ENCODE results near the gene SFXN1.

DNA sequence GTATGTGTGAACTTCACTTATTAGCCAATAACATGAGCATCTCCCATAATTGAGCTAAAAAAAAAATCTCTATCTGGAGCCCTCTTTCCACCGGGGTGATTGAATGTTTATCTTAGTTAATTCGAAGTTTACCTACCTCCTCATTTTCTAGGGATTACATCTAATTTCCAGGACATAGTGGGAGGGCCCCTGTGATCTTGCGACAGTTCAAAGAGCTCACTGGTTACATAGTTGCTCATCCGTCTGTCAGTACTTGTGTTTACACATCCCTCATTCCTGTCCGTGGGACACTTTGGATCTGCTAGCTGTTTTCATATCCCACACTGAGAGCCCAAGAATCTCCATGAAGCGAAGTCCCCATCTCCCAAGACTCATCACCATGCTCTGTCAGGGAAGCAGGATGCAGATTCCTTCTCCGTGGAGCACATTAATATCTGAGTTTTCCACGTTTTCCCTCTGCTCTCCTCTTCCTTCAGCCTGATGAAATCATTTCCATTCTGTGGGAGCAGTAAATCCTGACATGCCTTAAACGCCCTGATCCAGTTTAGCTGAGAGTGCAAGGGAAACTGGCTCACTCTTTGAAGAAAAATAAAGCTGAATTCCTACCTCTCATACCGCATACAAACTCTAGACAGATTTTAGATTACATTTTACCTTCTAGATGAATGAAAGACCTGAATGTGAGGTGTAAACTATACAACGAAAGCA is 10.2 kb upstream of the SFXN1 start:
- TF ChIP-seq CTCF (conservative IDR thresholded peaks at IDR 0.05) (no peak), EZH2 (IDR thresholded peaks at IDR 0.05; ENCODE audit: low read depth) (no peak)
